IMR-90 (cell line): ENCODE measurements around the gene EGFL7.

Source experiments
- BHLHE40 ChIP-seq: fragments of 150-350 bp; IDR thresholded peaks from 2 replicates; pipeline ENCODE4 v1.6.1; 2016; ENCODE audit warnings: mild to moderate bottlenecking, low read depth, low read length
- CEBPB ChIP-seq: IDR thresholded peaks from 2 replicates; pipeline ENCODE4 v1.6.1; 2012; ENCODE audit warnings: low read depth, low read length, improper control_type of control experiment
- ELK1 ChIP-seq: fragments of 150-350 bp; IDR thresholded peaks from 2 replicates; pipeline ENCODE4 v1.6.1; 2016; ENCODE audit warnings: low read depth, mild to moderate bottlenecking, low read length, moderate library complexity, borderline replicate concordance
- MAZ ChIP-seq: IDR thresholded peaks from 2 replicates; pipeline ENCODE4 v1.6.1; 2012; ENCODE audit warnings: low read depth, mild to moderate bottlenecking, low read length, improper control_type of control experiment, moderate library complexity, borderline replicate concordance
- MXI1 ChIP-seq: IDR thresholded peaks from 2 replicates; pipeline ENCODE4 v1.6.1; 2012; ENCODE audit warnings: low read depth, mild to moderate bottlenecking, low read length, moderate library complexity, borderline replicate concordance
- NFE2L2 ChIP-seq: fragments of 150-350 bp; IDR thresholded peaks from 2 replicates; pipeline ENCODE4 v1.6.1; 2016; ENCODE audit warnings: low read depth, mild to moderate bottlenecking, low read length
- POLR2A ChIP-seq: IDR thresholded peaks from 2 replicates; pipeline ENCODE4 v1.6.1; 2012; ENCODE audit warnings: mild to moderate bottlenecking, low read depth, low read length
- RAD21 ChIP-seq: IDR thresholded peaks from 2 replicates; pipeline ENCODE4 v1.6.1; 2012; ENCODE audit warnings: low read length, improper control_type of control experiment
- RCOR1 ChIP-seq: IDR thresholded peaks from 2 replicates; pipeline ENCODE4 v1.6.1; 2012; ENCODE audit warnings: mild to moderate bottlenecking, low read length, improper control_type of control experiment; ENCODE audit not compliant: insufficient replicate concordance
- RFX5 ChIP-seq: IDR thresholded peaks from 2 replicates; pipeline ENCODE4 v1.8.0; 2012; ENCODE audit warnings: low read depth, mild to moderate bottlenecking, low read length, moderate library complexity
- SMC3 ChIP-seq: fragments of 150-350 bp; IDR thresholded peaks from 2 replicates; pipeline ENCODE4 v1.6.1; 2016; ENCODE audit warnings: low read depth, mild to moderate bottlenecking, antibody characterized with exemption, low read length, moderate library complexity
- USF2 ChIP-seq: fragments of 150-350 bp; IDR thresholded peaks from 2 replicates; pipeline ENCODE4 v1.6.1; 2017; ENCODE audit warnings: mild to moderate bottlenecking, antibody characterized with exemption, low read length, low read depth
- TF ChIP-seq, protein P1 (sequence below): conservative IDR thresholded peaks from 2 replicates; pipeline ENCODE4 v1.5.1; 2012; ENCODE audit warnings: mild to moderate bottlenecking, low read depth, low read length, improper control_type of control experiment

- TF ChIP-seq, protein P1, sequence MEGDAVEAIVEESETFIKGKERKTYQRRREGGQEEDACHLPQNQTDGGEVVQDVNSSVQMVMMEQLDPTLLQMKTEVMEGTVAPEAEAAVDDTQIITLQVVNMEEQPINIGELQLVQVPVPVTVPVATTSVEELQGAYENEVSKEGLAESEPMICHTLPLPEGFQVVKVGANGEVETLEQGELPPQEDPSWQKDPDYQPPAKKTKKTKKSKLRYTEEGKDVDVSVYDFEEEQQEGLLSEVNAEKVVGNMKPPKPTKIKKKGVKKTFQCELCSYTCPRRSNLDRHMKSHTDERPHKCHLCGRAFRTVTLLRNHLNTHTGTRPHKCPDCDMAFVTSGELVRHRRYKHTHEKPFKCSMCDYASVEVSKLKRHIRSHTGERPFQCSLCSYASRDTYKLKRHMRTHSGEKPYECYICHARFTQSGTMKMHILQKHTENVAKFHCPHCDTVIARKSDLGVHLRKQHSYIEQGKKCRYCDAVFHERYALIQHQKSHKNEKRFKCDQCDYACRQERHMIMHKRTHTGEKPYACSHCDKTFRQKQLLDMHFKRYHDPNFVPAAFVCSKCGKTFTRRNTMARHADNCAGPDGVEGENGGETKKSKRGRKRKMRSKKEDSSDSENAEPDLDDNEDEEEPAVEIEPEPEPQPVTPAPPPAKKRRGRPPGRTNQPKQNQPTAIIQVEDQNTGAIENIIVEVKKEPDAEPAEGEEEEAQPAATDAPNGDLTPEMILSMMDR: no peak
- TF ChIP-seq RCOR1 (no peak), POLR2A (no peak), SMC3 (no peak), CEBPB (no peak), MXI1 (no peak), RAD21 (no peak), NFE2L2 (no peak), BHLHE40 (no peak), USF2 (no peak), MAZ (no peak), ELK1 (no peak), RFX5 (no peak)
Measured at GRCh38 chr9:136700304-136700703, 37.6 kb downstream of the EGFL7 start.
